ENCODE results near the gene SSH2.
"Not testable (repeated sequence)": the region's sequence is repeated elsewhere in the genome, so short reads cannot be mapped to it uniquely, and the experiment has no call there.

SSH2 gene

DNA sequence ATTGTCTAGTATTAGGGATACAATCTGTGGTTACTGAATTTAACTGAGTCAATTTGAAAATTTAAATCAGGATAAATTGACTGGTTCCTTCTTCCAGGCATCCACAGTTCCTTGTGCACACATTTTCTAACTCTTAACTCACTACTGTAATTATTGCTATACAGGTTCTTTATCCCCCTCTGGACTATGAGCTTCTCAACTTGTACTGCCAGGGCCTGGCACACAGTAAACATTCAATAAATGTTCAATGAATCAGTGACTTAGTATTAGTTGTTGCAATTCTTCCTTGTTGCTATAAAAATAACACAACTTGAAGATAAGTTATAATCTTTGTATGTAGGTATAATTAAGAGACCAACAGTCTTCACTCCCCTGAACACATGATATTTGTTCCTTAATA, 67.9 kb downstream of the SSH2 start:
- DNase-seq (ENCODE audit: low spot score), result no peak
- no peak overlapping the region for H3K27ac ChIP-seq
- TF ChIP-seq CTCF (IDR thresholded peaks at IDR 0.05), result no peak
- H3K4me3 ChIP-seq, result no peak overlapping the region

DNA sequence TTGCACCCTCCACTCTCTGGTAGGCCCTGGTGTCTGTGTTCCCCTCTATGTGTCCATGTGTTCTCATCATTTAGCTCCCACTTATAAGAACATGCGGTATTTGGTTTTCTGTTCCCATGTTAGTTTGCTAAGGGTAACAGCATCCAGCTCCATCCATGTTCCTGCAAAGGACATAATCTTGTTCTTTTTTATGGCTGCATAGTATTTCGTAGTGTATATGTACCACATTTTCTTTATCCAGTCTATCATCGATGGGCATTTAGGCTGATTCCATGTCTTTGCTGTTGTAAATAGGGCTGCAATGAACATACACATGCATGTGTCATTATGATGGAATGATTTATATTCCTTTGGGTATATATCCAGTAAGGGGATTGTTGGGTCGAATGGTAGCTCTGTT, 70.6 kb downstream of the SSH2 start:
- not testable (repeated sequence) for H3K27ac ChIP-seq; DNase-seq (ENCODE audit: low spot score); H3K4me3 ChIP-seq

DNA sequence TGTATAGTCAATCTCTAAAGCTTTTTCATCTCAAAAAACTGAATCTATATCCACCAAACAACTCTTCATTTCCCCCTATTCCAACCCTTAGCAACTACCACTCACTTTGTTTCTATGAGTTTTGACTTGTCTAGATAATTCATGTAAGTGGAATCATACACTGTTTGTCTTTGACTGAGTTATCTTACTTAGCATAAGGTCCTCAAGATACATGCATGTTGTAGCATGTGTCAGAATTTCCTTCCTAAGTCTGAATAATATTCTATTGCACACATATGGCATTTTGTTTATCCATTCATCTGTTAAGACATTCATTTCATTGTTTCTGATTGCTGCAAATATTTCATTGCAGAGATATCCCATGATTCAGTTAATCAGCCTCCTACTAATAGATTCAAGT, 72.2 kb downstream of the SSH2 start:
- no peak overlapping the region for H3K27ac ChIP-seq
- TF ChIP-seq CTCF (IDR thresholded peaks at IDR 0.05), result no peak
- no peak overlapping the region for H3K4me3 ChIP-seq
- no peak for DNase-seq (ENCODE audit: low spot score)

DNA sequence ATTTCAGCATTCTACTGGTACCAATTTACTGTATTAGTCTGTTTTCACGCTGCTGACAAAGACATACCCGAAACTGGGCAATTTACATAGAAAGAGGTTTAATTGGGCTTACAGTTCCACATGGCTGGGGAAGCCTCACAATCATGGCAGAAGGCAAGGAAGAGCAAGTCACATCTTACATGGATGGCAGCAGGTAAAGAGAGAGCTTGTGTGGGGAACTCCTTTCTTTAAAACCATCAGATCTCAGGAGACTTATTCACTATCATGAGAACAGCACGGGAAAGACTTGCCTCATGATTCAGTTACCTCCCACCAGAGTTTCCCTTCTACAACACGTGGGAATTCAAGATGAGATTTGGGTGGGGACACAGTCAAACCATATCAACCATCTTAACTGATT, 72.9 kb downstream of the SSH2 start:
- not testable (repeated sequence) for H3K4me3 ChIP-seq; H3K27ac ChIP-seq; DNase-seq (ENCODE audit: low spot score)

- TF ChIP-seq CTCF (IDR thresholded peaks at IDR 0.05), result no peak
- DNase-seq (ENCODE audit: low spot score), result no peak
- Histone ChIP-seq H3K4me3 (no peak overlapping the region), H3K27ac (no peak overlapping the region)
Measured at GRCh38 chr17:29855686-29856085, 74.3 kb downstream of the SSH2 start.

DNA sequence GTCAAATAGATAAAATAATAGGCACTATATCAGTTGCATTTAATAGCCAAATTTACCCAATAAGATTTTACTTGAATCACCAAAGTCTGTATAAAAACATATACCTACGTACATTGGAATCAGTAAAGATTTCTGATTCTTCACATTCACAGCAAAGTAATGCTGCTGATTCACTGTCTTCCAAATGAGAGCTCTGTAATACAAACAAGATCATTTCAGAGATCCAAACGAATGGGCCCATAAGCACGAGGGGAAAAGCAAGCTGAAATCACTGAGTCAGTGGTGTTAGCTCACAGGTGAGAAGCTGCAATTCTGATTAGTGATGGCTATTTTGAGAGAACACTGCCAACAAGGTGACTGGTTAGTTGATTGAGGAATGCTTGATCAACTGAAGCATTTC, 81.3 kb downstream of the SSH2 start:
- DNase-seq (ENCODE audit: low spot score), result no peak
- H3K4me3 ChIP-seq, result no peak overlapping the region
- TF ChIP-seq CTCF (IDR thresholded peaks at IDR 0.05), result no peak
- no peak overlapping the region for H3K27ac ChIP-seq

DNA sequence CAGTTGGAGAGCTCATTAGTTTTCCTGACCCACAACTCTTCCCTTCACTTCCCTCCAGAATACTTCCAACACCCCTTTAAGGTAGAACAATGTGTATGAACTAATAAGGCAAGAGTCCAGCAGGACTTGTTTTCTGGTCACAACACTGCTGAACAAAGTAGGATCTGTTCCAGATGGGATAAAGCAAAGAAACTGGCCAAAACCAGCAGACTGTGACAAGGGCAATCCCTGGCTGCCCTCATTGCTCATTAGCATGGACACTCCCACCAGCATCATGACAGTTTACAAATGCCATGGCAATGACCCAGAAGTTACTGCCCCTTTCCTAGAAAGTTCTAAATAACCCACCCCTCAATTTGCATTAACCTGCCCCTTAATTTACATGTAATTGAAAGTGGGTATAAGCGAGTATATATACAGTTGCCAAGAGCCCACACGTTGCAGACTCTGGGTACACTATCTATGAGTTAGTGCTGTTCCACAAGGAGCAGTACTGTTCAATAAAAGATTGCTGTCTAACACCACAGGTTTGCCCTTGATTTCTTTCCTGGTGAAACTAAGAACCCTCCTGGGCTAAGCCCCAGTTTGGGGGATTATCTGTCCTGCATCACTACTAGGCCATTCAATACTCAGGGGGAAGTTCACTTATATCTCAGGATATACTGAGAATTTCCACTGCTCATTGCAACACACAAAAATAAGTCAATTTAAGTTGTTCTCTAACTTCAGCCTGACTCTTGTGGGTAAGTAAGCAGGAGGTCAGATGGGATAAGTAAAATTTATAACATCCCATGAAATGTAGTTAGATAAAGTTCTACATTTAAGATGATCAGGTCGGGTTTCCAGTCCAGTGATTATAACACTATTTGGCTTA, 82.3 kb downstream of the SSH2 start:
- no peak overlapping the region for H3K27ac ChIP-seq
- no peak for DNase-seq (ENCODE audit: low spot score)
- no peak for TF ChIP-seq CTCF (IDR thresholded peaks at IDR 0.05)

GRCh38 chr17:29847118-29847517, 82.9 kb downstream of the SSH2 start:
- no peak overlapping the region for H3K27ac ChIP-seq
- no peak for TF ChIP-seq CTCF (IDR thresholded peaks at IDR 0.05)
- DNase-seq (ENCODE audit: low spot score), result no peak
- no peak overlapping the region for H3K4me3 ChIP-seq

More for the DNA sequence above, 82.3 kb downstream of the SSH2 start:
- H3K4me3 ChIP-seq, result no peak overlapping the region

Data from coronary artery (tissue), 2 donors.